Stimulated activated CD4-positive, alpha-beta T cell treated with anti-CD3 and anti-CD28 coated beads, Interleukin-1b, Interleukin-23, amount 100 ng/mL, for 24 hours (primary cell): Measurements from ENCODE around the gene NUP214.
"Not testable (repeated sequence)": the region's sequence is repeated elsewhere in the genome, so short reads cannot be mapped to it uniquely, and the experiment has no call there.

Source experiments
- DNase-seq, 4 experiments: peaks; one replicate each; pipeline ENCODE4 v3.0.0-alpha.2; 2020; ENCODE audit warnings: low read depth in 4 of 4, low spot score in 1 of 4

Gene NUP214

GRCh38 chr9:131160416-131161112 is 35.2 kb downstream of the NUP214 start:
- no peak for DNase-seq

GRCh38 chr9:131161585-131161984 is 36.2 kb downstream of the NUP214 start:
- no peak for DNase-seq

GRCh38 chr9:131162886-131163285 is 37.5 kb downstream of the NUP214 start:
- DNase-seq, result no peak

GRCh38 chr9:131165523-131165922 is 40.1 kb downstream of the NUP214 start:
- no peak for DNase-seq

- DNase-seq, result no peak
Observed at GRCh38 chr9:131167146-131167692, 41.8 kb downstream of the NUP214 start.

GRCh38 chr9:131167936-131168335 is 42.5 kb downstream of the NUP214 start:
- no peak for DNase-seq

GRCh38 chr9:131169563-131170240 is 44.3 kb downstream of the NUP214 start:
- DNase-seq, result no peak

GRCh38 chr9:131173995-131174394 is 48.6 kb downstream of the NUP214 start:
- DNase-seq, result no peak

- no peak for DNase-seq
Observed at GRCh38 chr9:131174681-131175239, 49.4 kb downstream of the NUP214 start.

- no peak for DNase-seq
Observed at GRCh38 chr9:131177898-131178297, 52.5 kb downstream of the NUP214 start.

- peak; percentile 38 to 49 (median 44) for DNase-seq
Observed at GRCh38 chr9:131178382-131178781, 53.0 kb downstream of the NUP214 start.

GRCh38 chr9:131178926-131179325 is 53.5 kb downstream of the NUP214 start:
- no peak for DNase-seq

GRCh38 chr9:131179561-131180219 is 54.3 kb downstream of the NUP214 start:
- DNase-seq, result no peak

- no peak for DNase-seq
Observed at GRCh38 chr9:131180454-131180853, 55.1 kb downstream of the NUP214 start.

GRCh38 chr9:131181091-131181681 is 55.8 kb downstream of the NUP214 start:
- no peak for DNase-seq

- no peak for DNase-seq
Observed at GRCh38 chr9:131185924-131186323, 60.5 kb downstream of the NUP214 start.

- DNase-seq, result no peak
Observed at GRCh38 chr9:131186622-131187021, 61.2 kb downstream of the NUP214 start.

- no peak for DNase-seq
Observed at GRCh38 chr9:131187957-131188356, 62.6 kb downstream of the NUP214 start.

GRCh38 chr9:131188976-131189375 is 63.6 kb downstream of the NUP214 start:
- no peak for DNase-seq

GRCh38 chr9:131190191-131190590 is 64.8 kb downstream of the NUP214 start:
- no peak for DNase-seq

- not testable (repeated sequence) for DNase-seq
Observed at GRCh38 chr9:131191032-131191431, 65.6 kb downstream of the NUP214 start.
